CD14-positive monocyte (primary cell): ENCODE results near the gene TRMU. TPM values are rescaled to one million over a fixed set of nuclear protein-coding genes. Genes with fewer than 3 reads are reported as not detected.

Source experiments
- DNase-seq, 3 donors: peaks; one replicate each; pipeline ENCODE4 v3.0.0-alpha.2; 2011 to 2022
- H2AFZ ChIP-seq: 2 replicates; pipeline ENCODE4 v1.6.0; 2012; ENCODE audit warnings: mild to moderate bottlenecking, low read depth, low read length, inconsistent platforms; ENCODE audit not compliant: insufficient read depth, poor library complexity, severe bottlenecking
- H3K27ac ChIP-seq, 2 donors: 1 replicate in 1 of 2; 2 replicates in 1 of 2; pipeline ENCODE4 v1.5.1; 2012 to 2013; ENCODE audit warnings: low read length in 2 of 2, control low read depth in 1 of 2, inconsistent platforms in 1 of 2, low read depth in 1 of 2, mild to moderate bottlenecking in 1 of 2
- H3K27me3 ChIP-seq, 2 donors: one replicate each; pipeline versions ENCODE4 v1.6.0 to v1.6.1; 2011 to 2013; ENCODE audit warnings: low read length in 2 of 2; ENCODE audit not compliant: control insufficient read depth in 2 of 2, insufficient read depth in 2 of 2
- H3K36me3 ChIP-seq, 2 donors: replicated peaks in 1 of 2; 1 replicate in 1 of 2; 2 replicates in 1 of 2; pipeline versions ENCODE4 v1.5.1 to v1.6.1; 2012 to 2013; ENCODE audit warnings: low read length in 2 of 2, control low read depth in 1 of 2, inconsistent platforms in 1 of 2, mild to moderate bottlenecking in 1 of 2; ENCODE audit not compliant: insufficient read depth in 2 of 2, control insufficient read depth in 1 of 2
- H3K4me1 ChIP-seq, 2 donors: 1 replicate in 1 of 2; 2 replicates in 1 of 2; pipeline versions ENCODE4 v1.5.1 to v1.6.1; 2012 to 2013; ENCODE audit warnings: low read length in 2 of 2, control low read depth in 1 of 2, inconsistent platforms in 1 of 2, mild to moderate bottlenecking in 1 of 2, moderate library complexity in 1 of 2; ENCODE audit not compliant: insufficient read depth in 2 of 2, control insufficient read depth in 1 of 2
- H3K4me2 ChIP-seq: replicated peaks from 2 replicates; pipeline ENCODE3; 2012; ENCODE audit warnings: low read length, moderate library complexity, mild to moderate bottlenecking; ENCODE audit not compliant: poor library complexity, severe bottlenecking; ENCODE audit errors: extremely low read depth
- H3K4me3 ChIP-seq, 3 experiments: fragments of 200-600 bp in 1 of 3; sonication (generic) in 1 of 3; replicated peaks in 1 of 3; 1 replicate in 2 of 3; 2 replicates in 1 of 3; pipeline ENCODE4 v1.5.1; 2011 to 2013; ENCODE audit warnings: low read length in 3 of 3, mild to moderate bottlenecking in 3 of 3, control low read depth in 2 of 3, low read depth in 2 of 3, inconsistent platforms in 1 of 3, moderate library complexity in 1 of 3
- H3K79me2 ChIP-seq: 2 replicates; pipeline ENCODE4 v1.6.0; 2012; ENCODE audit warnings: mild to moderate bottlenecking, control low read depth, inconsistent platforms, low read length, moderate library complexity; ENCODE audit not compliant: insufficient read depth
- H3K9ac ChIP-seq: 2 replicates; pipeline ENCODE4 v1.6.0; 2017; ENCODE audit warnings: low read length, mild to moderate bottlenecking; ENCODE audit not compliant: insufficient read depth, poor library complexity, severe bottlenecking
- H3K9me3 ChIP-seq, 2 donors: replicated peaks in 1 of 2; 1 replicate in 1 of 2; 2 replicates in 1 of 2; pipeline versions ENCODE4 v1.5.1 to v1.6.1; 2012 to 2013; ENCODE audit warnings: low read length in 2 of 2, control low read depth in 1 of 2; ENCODE audit not compliant: control insufficient read depth in 1 of 2, insufficient read depth in 1 of 2
- H4K20me1 ChIP-seq: 2 replicates; pipeline ENCODE4 v1.6.0; 2012; ENCODE audit warnings: mild to moderate bottlenecking, low read length, control low read depth, moderate library complexity; ENCODE audit not compliant: insufficient read depth
- H3K27ac Mint-ChIP-seq, 7 donors: one replicate each; pipeline ENCODE4 v1.8.0; 2020; ENCODE audit warnings: mild to moderate bottlenecking in 7 of 7, mixed read lengths in 7 of 7, moderate library complexity in 6 of 7, inconsistent platforms in 2 of 7
- H3K27me3 Mint-ChIP-seq, 3 donors: one replicate each; pipeline ENCODE4 v1.8.0; 2021 to 2022; ENCODE audit warnings: low read depth in 3 of 3, mild to moderate bottlenecking in 3 of 3, mixed read lengths in 3 of 3, moderate library complexity in 3 of 3, inconsistent platforms in 1 of 3
- H3K36me3 Mint-ChIP-seq, 2 donors: one replicate each; pipeline ENCODE4 v1.8.0; 2020; ENCODE audit warnings: mixed read lengths in 2 of 2, inconsistent platforms in 1 of 2, mild to moderate bottlenecking in 1 of 2
- H3K4me1 Mint-ChIP-seq: one replicate; pipeline ENCODE4 v1.8.0; 2020; ENCODE audit warnings: mild to moderate bottlenecking, mixed read lengths
- H3K4me3 Mint-ChIP-seq, 2 donors: one replicate each; pipeline ENCODE4 v1.8.0; 2020; ENCODE audit warnings: mild to moderate bottlenecking in 2 of 2, mixed read lengths in 2 of 2, moderate library complexity in 1 of 2
- H3K9me3 Mint-ChIP-seq, 7 donors: one replicate each; pipeline ENCODE4 v1.8.0; 2020 to 2022; ENCODE audit warnings: mixed read lengths in 7 of 7, mild to moderate bottlenecking in 6 of 7, moderate library complexity in 6 of 7, inconsistent platforms in 2 of 7
- CTCF ChIP-seq: fragments of 200-600 bp; IDR thresholded peaks from one replicate; pipeline ENCODE4 v1.8.0; 2022; ENCODE audit warnings: antibody characterized with exemption, mild to moderate bottlenecking
- WGBS: methylation state at CpG from one replicate; pipeline ENCODE4 v1.1.5; 2013; ENCODE audit warnings: missing lambda C conversion rate; ENCODE audit not compliant: insufficient coverage; 5-methylcytosine and 5-hydroxymethylcytosine counted together
- intact Hi-C, 2 donors: fragments of 100-400 bp; cut with micrococcal nuclease; formaldehyde crosslinking; loops; one replicate each; pipeline versions ENCODE4 v1.15.0 to v1.15.1; 2023
- polyA plus RNA-seq, 3 donors: library from polyadenylated mRNA; depleted of rRNA in 1 of 3; unstranded in 2 of 3; stranded (reverse) in 1 of 3; fragments of 300-500 nt in 2 of 3; fragments of >200 nt in 1 of 3; fragmentation: Illumina TruSeq in 2 of 3; gene quantifications; 1 replicate in 2 of 3; 2 replicates in 1 of 3; pipeline ENCODE4 v1.2.3, GENCODE V29; 2012 to 2021

Gene TRMU
- polyA plus RNA-seq, 3 donors: 4.7 to 32.9 (median 5.6) TPM

- H3K36me3 Mint-ChIP-seq: no peaks in the 10 kb centered on the region
- Histone ChIP-seq H3K27me3 (no peaks in the 10 kb centered on the region), H3K9ac (no peak overlapping the region), H3K27ac (no peak overlapping the region), H2AFZ (no peak overlapping the region), H3K4me1 (no peaks in the 10 kb centered on the region), H3K79me2 (no peaks in the 10 kb centered on the region), H3K36me3 (no peaks in the 10 kb centered on the region), H3K4me2 (no peak overlapping the region), H3K4me3 (no peak overlapping the region), H3K9me3 (peaks cover 0 to 4% of the 10 kb centered on the region in 2 donors), H4K20me1 (no peaks in the 10 kb centered on the region)
- H3K9me3 Mint-ChIP-seq: peaks cover 2 to 7% (median 5%) of the 10 kb centered on the region in 7 donors
- no peak overlapping the region for H3K27ac Mint-ChIP-seq
- H3K27me3 Mint-ChIP-seq: peaks cover 0 to 5% (median 1%) of the 10 kb centered on the region in 3 donors
- H3K4me3 Mint-ChIP-seq: no peak overlapping the region
- no peak for DNase-seq
- TF ChIP-seq CTCF: no peak
- WGBS: 98% methylated on average over 27 of the region's 27 CpGs
- H3K4me1 Mint-ChIP-seq: no peaks in the 10 kb centered on the region
- intact Hi-C loops: no loop called here
These were observed 46.2 kb downstream of the TRMU start for GRCh38 chr22:46381731-46382130.

- H3K36me3 Mint-ChIP-seq: no peaks in the 10 kb centered on the region
- 96% methylated on average over 13 of the region's 15 CpGs for WGBS
- no peak for DNase-seq
- H3K4me1 Mint-ChIP-seq: no peaks in the 10 kb centered on the region
- no peaks in the 10 kb centered on the region for H3K27me3 ChIP-seq
- H3K9ac ChIP-seq: no peak overlapping the region
- no peak overlapping the region for H2AFZ ChIP-seq
- H3K27me3 Mint-ChIP-seq: peaks cover 0 to 4% (median 3%) of the 10 kb centered on the region in 3 donors
- H4K20me1 ChIP-seq: no peaks in the 10 kb centered on the region
- no peaks in the 10 kb centered on the region for H3K36me3 ChIP-seq
- no peak for TF ChIP-seq CTCF
- H3K4me2 ChIP-seq: no peak overlapping the region
- no peaks in the 10 kb centered on the region for H3K4me1 ChIP-seq
- no peaks in the 10 kb centered on the region for H3K9me3 ChIP-seq
- no peak overlapping the region for H3K4me3 Mint-ChIP-seq
- intact Hi-C loops: no loop called here
- H3K79me2 ChIP-seq: no peaks in the 10 kb centered on the region
- H3K27ac Mint-ChIP-seq: no peak overlapping the region
- no peak overlapping the region for H3K27ac ChIP-seq
- no peak overlapping the region for H3K4me3 ChIP-seq
- peaks cover 0 to 3% (median 0%) of the 10 kb centered on the region in 7 donors for H3K9me3 Mint-ChIP-seq
These were observed 47.0 kb downstream of the TRMU start for GRCh38 chr22:46382524-46382923.
